HG03139 (cell line): ENCODE measurements around the gene GRIN2A.
A peak's percentile ranks its signal among the peaks of the same experiment; 100 is the strongest.

Source experiments
- ATAC-seq: cut with Tn5 transposase; IDR thresholded peaks from one replicate; pipeline ENCODE4 v1.9.1; 2021; ENCODE audit not compliant: unreplicated experiment

The GRIN2A gene

DNA sequence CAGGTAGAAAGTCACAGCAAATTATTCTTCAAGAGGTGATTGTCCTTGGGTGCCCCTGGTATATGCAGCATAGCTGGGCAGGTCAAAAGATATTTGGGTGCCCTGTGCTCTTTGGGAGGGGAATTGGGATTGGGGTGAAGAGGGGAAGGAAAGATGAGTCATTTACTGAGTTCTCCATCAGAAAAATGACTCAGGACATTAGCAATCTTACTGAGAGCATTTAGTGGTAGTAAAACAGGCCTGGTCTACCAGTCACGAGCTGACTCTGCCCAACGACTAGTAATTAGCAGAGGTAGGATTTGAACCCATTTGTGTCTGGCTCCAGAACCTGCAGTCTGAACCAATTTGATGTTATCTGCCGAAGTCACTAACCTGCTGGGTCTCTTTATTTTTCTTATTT, 6.0 kb upstream of the GRIN2A start:
- no peak for ATAC-seq

DNA sequence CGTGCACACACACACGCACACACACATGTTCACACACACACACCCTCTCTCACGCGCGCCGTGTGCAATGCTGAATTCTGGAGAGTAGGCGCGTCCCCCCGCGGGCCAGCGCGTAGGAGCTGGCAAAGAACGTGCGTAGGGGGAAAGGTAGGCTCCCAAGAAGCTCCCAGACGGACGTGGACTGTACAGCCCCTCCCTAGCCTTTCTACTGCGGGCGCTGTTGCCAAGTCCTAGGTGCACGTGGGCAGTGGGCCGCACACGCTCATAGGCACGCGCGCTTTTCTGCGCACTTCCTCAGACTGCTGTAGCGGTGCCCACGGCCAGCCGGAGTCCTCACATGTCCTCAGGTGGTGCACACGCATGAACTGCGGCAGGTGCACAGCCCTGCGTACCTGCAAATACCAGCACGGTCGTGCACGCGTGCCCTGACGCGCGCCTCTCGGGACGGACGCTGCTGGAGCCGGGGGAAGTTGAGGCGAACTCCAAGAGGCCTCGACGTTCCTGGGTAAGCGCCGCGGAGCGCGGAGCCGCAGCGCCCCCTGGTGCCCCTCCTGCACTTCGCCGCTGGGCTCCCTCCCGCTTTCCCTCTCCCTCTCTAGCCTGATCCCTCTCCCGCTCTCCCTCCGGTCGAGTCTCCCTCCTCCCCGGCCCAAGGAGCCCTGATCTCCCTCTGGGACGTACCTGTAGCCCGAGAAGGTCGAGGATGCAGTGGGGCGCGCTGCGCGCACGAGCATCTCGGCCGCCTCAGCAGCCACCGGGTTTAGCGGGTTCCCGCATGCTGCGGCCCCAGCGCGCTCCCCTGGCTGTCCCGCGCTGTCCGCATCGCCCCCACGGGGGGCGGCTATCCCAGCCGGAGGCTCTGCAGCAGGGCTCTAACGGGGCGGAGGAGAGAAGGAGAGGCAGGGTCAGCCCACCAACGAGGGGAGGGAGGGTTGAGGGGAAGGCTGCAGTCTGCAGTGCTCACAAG, 749 bp downstream of the GRIN2A start:
- peak; percentile 44 for ATAC-seq

DNA sequence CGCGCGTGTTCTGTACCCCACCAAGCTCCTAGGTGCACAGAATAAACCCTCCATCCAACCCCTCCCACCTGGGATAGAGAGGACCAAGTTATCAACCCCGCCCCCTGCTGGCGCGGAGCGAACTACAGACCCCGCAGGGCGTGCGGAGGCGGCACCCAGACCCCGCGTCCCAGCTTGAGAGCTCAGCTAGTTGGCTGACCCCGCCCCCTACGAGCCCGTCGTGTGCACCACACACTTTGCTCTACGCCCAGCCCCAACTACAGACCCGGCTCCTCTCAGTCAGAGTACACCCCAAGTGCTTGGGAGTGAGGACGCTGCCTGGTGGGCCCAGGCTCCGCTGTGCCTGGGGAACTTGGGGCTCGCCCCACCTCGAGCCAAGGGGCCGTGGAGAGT, 1.5 kb downstream of the GRIN2A start:
- no peak for ATAC-seq

DNA sequence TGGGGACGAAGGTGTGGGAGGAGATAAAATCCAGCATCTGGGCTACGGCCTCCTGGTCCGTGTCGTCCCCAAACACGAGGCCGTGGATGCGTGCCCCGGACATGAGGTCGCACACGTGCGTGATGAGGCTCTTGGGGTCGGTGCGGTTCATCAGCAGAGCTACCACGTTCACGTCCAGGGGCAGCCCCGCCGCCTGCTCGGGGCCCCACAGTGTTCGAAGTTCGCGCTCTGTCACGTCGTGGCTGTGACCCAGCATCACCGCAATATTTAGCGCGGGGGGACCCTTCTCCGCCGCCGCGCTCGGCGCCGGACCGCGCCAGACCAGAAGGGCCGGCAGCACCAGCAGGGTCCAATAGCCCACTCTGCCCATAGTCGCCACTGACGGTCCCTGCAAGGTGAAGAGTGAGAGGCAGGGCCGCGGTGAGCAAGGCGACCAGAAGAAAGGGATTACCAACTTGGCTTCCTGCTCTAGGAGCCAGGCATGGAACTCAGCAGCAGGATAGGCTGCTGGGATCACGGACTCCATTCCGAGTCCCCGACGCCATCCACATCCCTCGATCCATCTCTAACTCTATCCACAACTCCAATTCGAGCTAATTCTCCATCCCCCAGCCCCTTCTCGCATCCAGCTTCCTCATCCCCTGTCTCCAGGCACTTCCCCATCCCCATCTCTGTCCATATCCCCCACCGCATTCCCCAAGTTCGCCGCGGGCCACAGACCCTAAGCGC, 2.0 kb downstream of the GRIN2A start:
- ATAC-seq = no peak

DNA sequence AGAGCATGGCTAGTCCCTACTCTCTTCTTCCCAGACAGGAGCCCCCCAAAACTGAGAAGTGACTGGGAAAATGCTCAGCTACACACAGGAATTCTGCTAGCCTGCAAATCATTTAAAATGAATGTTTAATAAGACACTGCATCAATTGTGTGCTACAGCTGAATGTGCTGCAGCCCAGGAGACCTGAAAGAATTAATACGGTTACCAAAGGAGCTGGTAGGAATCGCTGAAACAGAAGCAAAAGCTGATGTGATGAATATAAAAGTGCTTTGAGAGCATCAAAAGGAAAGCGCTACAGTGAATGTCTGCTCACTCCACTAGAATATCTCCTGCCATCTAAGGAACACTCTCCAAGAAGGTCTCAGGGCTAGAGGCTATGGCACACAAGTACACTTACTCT, 3.7 kb downstream of the GRIN2A start:
- no peak for ATAC-seq

DNA sequence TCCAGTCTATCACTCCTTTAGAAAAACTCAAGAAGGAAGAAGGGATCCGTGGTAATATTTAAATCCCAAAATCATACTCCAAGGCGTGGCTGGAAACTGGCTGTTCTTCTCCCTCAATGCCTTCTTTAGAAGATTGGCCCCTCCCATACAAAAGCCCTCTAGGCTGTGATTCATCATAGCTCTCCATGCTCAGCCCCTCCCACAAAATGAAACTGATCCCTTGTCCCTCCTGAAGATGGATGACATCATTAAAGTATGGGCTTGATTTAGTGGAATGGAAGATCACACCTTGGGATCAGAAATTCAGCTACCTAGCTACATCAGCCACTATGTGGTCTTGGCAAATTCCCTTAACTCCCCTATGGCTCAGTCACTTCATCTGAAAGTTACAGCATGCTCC, 4.1 kb downstream of the GRIN2A start:
- ATAC-seq = no peak

DNA sequence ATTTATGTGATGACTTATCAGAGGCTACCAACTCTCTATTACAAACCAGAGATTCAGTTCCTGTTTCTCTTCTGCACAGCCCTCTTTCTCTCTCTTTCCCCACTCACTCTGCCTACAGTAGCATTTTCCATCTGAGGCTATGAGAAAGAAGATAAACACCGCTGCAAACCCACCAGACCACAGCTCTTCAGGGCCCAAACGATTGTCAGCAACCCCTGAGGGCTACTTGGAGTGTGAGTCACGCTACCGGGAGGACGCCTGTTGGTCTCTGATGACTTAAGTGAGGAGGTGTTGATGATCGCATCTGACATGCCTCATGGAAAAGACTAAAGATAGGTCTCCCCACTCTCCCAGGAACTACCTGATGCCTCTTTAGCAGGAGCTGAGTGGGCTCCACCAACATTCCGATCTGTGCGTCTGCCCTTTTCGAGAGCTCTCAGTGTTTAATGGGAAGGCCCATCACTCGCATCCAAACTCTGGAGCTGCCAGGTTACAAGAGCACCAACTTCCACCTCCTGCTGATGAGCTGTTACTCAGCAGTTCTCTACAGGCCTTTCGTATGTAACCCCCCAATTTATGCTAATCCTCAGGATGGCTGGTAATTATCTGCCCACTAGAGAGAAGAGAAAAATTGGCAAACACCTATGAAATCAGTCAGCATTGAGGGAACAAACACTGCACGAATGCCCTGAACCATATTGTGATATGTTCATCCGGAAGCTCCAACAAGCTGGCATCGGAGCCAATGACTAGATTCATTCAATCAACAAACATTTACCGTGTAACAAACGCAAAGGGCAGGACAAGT, 9.2 kb downstream of the GRIN2A start:
- no peak for ATAC-seq

DNA sequence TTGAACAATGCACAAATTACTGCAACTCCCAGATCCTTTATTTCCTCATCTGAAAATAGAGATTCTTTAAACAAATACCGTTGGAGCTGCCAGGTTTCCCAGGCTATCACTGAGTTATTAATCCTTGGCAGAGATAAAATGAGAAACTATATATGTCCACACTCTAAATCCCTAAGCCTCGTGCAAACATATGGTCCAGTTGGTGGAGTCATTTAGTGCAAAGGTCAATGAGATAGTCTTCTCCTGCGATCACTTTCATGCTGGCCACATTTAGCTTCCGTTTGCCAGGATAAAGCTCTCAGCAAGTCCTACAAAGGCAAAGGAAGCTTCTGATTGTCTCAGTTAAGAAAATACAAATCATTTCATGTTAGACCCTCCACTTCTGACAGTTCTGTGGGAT, 11.0 kb downstream of the GRIN2A start:
- ATAC-seq = no peak

DNA sequence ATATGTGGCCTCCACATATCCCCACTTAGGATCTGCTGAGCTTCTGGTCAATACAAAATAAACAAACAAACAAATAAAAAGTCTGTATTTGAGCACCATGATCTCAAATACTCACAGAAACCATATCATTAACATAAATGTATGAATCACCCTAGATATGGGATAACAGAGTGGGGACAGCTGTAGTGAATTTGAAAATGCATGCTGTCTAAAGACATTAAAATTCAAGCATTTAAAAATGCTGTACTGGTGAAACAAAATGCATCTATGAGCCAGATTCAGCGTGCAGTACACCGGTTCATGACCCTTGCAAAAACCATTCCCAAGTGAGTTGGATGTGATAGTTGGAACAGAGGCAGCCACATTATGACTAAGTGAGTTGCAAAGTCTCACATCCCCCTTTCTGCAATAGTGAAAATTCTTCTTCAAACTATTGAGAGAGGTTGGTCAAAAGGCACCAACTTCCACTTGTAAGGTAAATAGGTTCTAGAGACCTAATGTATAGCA, 12.3 kb downstream of the GRIN2A start:
- no peak for ATAC-seq

DNA sequence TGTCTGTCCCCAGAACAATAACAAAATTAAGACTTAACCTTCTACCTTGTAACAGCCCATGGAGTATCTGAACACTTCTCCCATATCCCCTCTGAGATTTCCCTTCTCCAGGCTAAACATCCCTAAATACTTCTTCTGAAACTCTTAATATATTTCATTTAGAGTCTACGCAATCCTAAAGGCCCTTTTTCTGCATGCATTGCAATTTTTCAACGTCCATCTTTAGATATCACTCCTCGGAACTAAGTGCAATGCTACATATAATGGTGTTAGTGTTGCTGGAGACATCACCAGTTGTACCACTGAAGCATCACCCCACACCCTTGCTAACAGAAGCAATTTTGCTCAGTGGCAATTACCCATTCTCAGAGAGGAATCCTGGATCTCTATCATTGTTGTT, 13.2 kb downstream of the GRIN2A start:
- ATAC-seq = no peak

DNA sequence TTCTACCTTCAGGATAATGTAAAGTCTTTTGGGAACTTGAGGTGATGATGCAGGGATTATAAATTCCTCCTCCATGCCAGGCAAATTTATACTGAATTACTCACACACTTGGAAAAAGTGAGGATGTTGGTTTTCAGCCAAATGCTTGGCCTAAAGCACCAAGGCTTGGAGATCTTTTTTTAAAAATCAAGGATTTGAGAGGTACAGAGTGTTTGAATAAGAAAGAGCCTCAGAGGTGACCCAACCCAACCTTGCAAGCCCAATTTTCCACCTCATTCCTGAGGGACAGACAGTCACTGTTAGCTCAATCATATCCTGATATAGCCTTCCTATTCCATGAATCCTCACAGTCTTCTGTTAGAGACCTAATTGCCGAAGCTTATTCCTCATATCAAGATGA, 14.0 kb downstream of the GRIN2A start:
- no peak for ATAC-seq

DNA sequence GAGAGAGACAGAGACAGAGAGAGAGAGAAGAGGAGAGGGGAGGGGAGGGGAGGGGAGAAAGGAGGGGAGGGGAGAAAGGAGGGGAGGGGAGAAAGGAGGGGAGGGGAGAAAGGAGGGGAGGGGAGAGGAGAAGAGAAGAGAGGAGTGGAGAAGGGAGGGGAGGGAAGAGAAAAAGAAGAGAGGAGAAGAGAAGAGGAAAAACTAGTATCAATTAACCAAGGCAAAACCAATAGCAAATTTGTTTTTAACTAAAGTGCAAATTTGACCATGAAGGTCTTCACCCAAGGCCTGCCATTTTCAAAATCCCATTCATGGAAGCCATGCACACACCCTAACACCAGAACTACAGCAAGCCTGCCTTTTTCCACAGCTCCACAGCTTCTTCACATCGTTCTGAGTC, 16.6 kb downstream of the GRIN2A start:
- ATAC-seq = no peak

DNA sequence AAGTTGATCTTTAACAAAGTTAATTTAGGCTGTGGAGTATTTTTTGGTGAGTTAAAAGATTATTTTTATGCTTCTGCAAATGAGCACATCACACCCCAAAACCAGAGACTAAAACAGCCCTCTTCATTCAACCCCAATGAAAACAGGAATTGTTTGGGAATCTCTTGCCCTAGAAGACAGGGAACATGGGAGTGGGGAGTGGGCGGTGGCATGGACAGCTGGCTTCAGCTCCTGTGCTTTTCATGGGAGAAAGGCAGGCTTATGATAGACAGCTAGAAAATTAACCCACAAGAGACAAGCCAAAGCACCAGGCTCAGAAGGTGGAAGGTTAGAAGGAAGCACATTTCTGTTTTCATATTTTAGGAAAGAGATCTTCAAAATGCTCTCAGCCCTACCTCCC, 19.2 kb downstream of the GRIN2A start:
- ATAC-seq = no peak

DNA sequence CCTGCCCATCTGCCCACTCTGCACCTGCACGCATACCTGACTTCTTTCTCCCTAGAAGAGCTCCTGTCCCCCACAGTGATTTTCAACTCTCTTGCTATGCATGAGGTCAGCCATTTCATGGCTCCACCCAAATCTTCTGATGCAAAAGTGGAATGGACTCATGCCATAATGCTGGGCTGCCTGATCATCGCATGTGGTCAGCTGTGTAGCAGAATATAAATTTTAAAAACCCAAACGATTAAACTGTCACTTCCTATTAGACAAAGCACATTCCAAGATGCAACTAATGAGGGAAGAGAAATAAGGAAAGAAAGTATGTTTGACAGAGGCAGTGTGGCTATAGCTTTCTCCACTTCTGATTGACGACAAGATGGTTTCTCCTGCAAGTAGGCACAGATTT, 26.1 kb downstream of the GRIN2A start:
- no peak for ATAC-seq

DNA sequence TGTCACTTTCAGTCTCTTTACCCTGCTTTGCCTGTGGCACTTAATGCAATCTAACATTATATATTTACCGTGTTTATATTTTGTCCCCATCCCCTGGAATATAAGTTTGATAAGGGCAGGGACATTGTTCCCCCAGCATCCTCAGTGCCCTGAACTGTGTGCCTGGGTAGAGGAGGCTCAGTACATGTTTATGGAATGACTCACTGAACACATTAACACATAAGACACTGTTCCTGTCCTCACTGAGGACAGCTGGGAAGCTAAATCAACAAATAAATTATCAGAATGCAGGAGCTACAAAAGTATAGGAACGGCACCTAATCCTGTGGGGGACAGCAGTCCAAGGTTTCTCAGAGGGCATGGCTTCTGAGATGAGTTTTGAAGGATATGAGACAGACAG, 27.8 kb downstream of the GRIN2A start:
- ATAC-seq = no peak

DNA sequence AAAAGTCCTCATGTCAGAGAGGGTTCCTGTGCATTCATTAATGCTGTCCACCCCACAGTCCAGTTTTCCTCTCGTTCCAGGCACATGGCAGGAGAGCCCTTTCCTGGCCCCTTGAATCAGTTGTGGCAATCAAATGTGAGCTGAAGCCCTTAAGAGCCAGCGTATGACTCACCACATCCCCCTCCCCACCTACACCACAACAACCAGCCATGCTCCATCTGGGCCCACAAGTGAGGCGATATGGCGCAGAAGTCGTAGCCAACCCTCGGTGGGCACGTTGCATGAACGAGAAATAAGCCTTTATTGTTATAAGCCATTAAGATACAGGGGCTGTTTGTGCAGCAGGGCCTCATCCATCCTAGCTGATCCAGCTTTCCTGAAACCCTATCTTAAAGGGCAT, 28.2 kb downstream of the GRIN2A start:
- ATAC-seq = no peak

DNA sequence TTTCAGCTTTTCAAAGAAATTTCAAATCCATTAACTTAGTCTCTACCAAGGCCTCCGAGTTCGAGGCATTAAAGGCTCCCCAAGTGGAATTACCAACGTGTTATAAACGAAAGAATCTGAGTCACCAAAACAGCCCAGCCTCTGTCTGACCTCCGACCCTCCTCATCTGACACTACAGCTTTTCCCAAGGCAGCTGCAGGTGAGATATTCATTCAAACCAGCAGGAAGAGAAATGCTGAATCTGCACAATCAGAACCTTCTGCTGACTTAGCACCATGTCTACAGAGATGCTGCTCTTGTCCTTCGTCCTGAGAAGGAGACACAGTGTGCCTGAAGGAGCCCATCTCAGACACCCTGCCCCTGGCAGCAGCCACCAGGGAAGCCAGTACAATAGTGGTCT, 30.5 kb downstream of the GRIN2A start:
- ATAC-seq = no peak

DNA sequence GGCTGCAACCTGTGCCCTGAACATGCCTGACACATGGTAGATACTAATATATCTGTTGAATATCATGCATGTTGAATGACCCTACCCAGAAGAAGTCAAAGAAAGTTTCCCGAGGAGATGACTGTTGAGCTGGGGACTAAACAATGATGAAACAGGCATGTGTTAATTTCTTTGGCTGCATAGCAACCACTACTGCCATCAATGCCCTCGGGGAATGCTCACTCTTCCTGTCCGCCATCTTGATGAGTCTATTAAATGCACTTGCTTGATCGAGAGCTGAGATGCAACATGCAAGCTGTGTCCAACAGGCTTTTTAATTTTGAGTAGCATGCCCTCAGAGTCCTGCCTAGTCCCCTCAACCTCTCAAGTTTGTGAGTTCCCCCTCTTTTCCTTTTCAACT, 31.3 kb downstream of the GRIN2A start:
- ATAC-seq = no peak

DNA sequence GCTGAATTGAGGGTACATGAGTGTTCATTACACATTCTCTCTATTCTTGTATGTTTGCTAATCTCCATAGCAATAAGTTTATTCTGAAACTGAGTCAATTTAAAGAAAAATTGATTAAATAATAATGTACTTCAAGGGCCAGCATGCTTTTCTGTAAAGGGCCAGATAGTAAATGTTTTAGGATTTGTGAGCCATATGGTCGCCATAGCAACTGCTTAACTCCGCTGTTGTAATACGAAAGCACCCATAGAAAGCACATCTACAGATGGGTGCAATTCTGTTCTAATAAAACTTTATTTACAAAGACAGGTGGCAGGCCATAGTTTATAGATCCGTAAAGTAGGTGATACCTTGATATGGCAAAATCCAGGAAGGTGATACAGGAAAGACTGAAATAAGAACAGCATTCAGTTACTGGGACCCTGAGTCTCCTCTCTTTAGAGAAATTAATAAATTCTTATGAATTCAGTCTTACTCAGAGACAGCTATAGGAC, 36.6 kb downstream of the GRIN2A start:
- no peak for ATAC-seq

DNA sequence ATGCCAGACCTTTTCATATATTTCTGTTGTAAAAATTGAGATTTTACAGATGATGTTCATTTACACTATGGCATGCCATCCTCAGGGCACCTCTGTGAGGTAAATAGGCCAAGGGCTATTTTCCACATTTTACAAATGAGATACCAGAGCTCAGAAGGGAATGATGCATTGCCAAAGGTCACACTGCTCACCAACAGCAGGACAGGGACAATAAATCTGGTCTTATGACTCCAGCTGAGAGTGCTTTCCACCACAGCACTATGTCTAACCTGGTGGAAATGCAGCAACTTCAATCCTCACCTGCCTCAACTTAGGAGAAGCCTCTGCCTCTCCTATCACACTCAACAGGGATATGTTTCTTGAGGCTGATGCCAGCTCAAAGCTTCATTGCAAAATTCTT, 40.6 kb downstream of the GRIN2A start:
- ATAC-seq = no peak

DNA sequence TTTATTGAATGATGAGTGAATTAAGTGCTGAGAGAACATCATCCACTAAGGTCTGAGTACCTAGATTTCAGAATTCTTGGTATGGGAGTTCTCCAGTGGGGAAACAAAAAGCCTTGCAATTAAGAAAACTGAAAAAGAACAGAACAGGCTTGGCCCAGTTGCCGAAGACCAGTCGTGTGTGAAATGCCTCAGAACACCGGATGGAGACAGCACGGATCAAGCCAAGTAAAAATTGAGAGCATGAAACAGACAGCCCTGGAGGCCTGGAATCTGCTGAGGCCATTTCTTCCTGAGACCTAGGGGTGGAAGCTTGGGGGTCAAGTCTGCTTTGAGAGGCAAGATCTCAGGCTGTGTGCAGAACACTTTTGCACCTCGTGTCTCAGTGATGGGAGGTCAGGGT, 43.3 kb downstream of the GRIN2A start:
- no peak for ATAC-seq
